ENCODE data around the gene ZFYVE28. TPM values are rescaled to one million over a fixed set of nuclear protein-coding genes. Genes with fewer than 3 reads are reported as not detected.

ZFYVE28 gene
- total and polyA plus RNA-seq, 5 experiments from 2014 or later, result 5.0 to 12.3 (median 8.5) TPM

DNA sequence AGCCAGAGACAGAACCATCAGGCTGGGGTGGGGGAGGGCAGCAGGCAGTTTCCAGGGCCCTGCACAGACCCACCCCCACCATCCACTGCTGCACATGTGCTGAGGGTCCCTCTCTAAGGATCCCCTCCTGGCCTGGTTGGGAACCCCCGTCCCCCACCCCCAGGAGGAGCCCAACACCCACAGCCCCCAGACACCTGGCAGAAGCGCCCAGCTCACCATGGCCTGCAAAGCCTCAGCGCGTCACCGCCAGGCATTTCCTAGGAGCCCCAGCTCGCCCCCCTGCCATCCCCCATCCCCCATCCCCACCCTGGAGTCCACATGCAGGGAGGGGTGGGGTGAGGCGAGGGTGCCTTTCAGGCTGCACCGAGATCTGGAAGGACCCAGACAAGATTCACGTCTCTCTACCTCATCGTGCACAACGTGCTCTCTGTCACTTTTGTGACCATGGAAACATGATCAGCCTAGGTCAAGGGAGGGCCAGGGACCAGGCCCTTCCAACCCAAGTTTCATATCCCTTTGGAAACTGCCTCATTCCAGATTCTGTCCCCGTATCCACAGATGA is 165.8 kb downstream of the ZFYVE28 start:
- Mint-ChIP-seq H3K4me1 (peaks cover 0 to 12% (median 7%) of the 10 kb centered on the region in 4 donors), H3K36me3 (peaks cover 0 to 24% (median 0%) of the 10 kb centered on the region in 3 donors), H3K27me3 (no peaks in the 10 kb centered on the region), H3K27ac (peak overlapping the region in 1 of 10 donors; percentile 55), H3K9me3 (no peaks in the 10 kb centered on the region), H3K4me3 (no peak overlapping the region)
- DNase-seq, result peak in 2 of 10 donors; percentile 0 to 9
- ATAC-seq, result no peak
- POLR2A ChIA-PET, result interaction anchor here (1.5 kb wide), 1 partner anchor 9 kb away, joined by 4 read pairs; the partner anchor contains the start of gene MXD4

DNA sequence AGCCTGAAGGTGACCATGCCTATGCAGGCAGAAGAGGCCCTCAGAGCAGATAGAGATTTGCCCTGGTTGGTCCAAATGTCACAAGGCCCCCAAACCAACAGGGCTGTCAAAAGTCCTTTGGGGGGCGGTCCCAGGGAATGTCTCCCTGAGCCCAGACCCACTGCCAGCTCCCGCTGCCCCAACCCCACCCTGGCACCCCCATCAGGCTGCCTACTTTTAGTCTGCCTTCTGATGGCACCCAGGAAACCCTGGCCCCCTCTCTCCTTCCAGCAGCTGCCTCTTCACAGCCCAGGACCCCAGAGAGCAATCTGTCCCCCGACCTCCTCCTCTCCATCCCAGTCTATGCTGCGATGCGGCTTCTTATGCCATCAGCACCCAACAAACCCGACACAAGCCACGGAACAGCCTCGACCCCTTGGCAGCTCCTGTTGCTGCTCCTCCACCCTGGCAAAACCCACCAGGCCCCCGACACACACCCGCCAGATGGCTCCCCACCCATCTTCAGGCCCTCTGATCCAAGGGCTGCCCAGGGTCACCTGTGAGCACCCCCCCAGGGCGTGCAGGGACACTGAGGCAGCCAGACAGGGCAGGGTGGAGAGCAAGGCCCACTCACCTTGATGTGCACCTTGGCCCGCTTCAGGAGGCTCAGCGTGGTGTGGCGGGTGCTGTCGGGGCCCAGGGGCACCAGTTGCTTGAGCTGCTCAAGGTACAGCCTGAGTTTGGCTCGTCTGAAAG is 166.5 kb downstream of the ZFYVE28 start:
- DNase-seq (peak in 2 of 10 donors; percentile 13 to 57), ATAC-seq (no peak)
- no peaks in the 10 kb centered on the region for H3K27me3 Mint-ChIP-seq
- peak overlapping the region in 5 of 10 donors; percentile 15 to 81 (median 51) for H3K27ac Mint-ChIP-seq
- H3K36me3 Mint-ChIP-seq, result peaks cover 0 to 24% (median 0%) of the 10 kb centered on the region in 3 donors
- H3K4me3 Mint-ChIP-seq, result peak overlapping the region in 1 of 10 donors; percentile 60
- peaks cover 0 to 9% (median 6%) of the 10 kb centered on the region in 4 donors for H3K4me1 Mint-ChIP-seq
- POLR2A ChIA-PET, result interaction anchor here (1.5 kb wide), 1 partner anchor 10 kb away, joined by 4 read pairs; the partner anchor contains the start of gene MXD4
- H3K9me3 Mint-ChIP-seq, result no peaks in the 10 kb centered on the region

- Mint-ChIP-seq H3K4me3 (peak overlapping the region in 1 of 10 donors; percentile 45), H3K4me1 (peaks cover 0 to 6% (median 5%) of the 10 kb centered on the region in 4 donors), H3K27me3 (no peaks in the 10 kb centered on the region), H3K36me3 (peaks cover 0 to 24% (median 0%) of the 10 kb centered on the region in 3 donors), H3K27ac (peak overlapping the region in 1 of 10 donors; percentile 51), H3K9me3 (no peaks in the 10 kb centered on the region)
- ATAC-seq, result no peak
- POLR2A ChIA-PET, result interaction anchor here (0.9 kb wide), 1 partner anchor 51 kb away, joined by 3 read pairs; no protein-coding TSS in a partner anchor
- peak in 2 of 10 donors; percentile 16 to 52 for DNase-seq
Observed at GRCh38 chr4:2251073-2251794, 167.2 kb downstream of the ZFYVE28 start.

DNA sequence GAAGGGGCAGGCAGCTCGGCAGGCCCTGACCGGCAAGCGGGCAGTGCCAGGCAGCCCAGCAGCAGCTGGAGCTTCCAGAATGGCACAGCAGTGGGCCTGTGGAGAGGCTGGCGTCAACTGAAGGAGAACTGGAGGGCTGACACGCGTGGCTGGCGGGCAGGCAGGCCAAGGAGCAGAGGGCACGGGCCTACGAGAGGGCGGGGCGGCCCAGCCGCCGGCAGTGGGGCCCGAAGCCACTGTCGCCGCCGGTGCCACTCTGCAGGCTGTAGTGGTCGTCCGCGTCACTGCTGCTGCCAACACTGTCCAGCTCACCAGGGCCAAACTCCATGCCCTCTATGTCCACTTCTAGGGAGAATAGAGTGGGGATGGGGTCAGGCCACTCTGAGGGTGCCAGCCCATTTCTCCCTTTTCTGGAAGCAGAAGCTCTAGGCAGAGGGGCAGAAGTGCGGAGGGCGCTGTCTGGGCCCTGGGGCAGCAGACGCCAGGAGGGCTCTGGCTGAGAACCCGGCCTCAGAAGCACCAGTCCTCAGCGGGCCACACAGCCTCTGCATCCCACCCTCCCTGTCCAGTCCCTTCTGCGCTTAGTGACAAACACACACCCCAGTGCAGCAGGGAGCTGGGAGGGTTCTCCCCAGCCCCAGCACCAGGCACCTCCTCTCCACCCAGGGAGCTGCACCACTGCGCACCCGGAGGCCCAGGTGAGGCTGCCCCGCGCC is 167.9 kb downstream of the ZFYVE28 start:
- DNase-seq (peak in 2 of 10 donors; percentile 15 to 40), ATAC-seq (no peak)
- Mint-ChIP-seq H3K4me1 (peaks cover 3 to 8% (median 7%) of the 10 kb centered on the region in 4 donors), H3K36me3 (peaks cover 0 to 24% (median 0%) of the 10 kb centered on the region in 3 donors), H3K4me3 (no peak overlapping the region), H3K9me3 (no peaks in the 10 kb centered on the region), H3K27me3 (no peaks in the 10 kb centered on the region), H3K27ac (peak overlapping the region in 1 of 10 donors; percentile 27)
- POLR2A ChIA-PET, result interaction anchor here (0.9 kb wide), 1 partner anchor 52 kb away, joined by 3 read pairs; no protein-coding TSS in a partner anchor

DNA sequence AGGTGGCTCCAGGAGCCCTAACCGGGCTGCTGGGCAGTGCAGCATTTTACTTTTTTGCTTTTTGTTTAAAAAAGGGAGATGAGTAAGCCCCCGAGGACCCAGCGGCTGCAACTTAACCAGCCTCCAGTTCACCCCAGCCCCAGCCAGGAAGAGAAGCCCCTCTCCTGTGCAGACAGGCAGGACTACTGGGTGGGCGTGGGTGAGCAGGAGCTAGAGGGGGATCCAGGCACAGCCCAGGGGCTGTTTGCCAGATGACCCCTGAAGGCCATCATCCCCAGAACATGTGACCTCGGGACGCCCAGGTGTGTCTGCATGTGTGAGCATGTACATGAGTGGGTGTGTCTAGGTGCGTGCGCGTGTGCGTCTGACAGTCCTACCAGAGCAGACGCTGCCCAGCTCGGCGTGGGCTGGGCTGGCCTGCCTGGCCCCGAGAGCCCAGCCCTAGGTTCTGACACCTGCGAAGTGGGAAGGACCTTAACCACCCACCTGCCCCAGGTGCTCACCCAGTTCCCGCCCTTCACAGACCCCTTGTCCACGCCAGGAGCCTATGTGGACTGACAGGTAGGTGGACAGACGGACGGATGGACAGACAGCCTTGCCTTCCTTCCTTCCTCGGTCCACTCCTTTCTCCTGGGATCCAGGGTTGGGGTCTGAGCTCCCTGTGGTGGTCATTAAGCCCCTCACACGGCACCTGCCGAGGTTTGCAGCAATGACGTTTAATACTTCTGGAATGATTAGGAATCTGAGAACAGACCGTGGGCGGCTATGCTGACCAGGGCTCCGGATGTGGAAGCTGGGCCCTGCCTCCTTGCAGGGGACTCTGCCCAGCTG is 168.7 kb downstream of the ZFYVE28 start:
- Mint-ChIP-seq H3K36me3 (peaks cover 0 to 18% (median 0%) of the 10 kb centered on the region in 3 donors), H3K4me3 (no peak overlapping the region), H3K27ac (no peak overlapping the region), H3K9me3 (no peaks in the 10 kb centered on the region), H3K27me3 (no peaks in the 10 kb centered on the region), H3K4me1 (peaks cover 11 to 14% (median 12%) of the 10 kb centered on the region in 4 donors)
- DNase-seq (peak in 1 of 10 donors; percentile 63), ATAC-seq (no peak)
- POLR2A ChIA-PET, result no interaction called here

DNA sequence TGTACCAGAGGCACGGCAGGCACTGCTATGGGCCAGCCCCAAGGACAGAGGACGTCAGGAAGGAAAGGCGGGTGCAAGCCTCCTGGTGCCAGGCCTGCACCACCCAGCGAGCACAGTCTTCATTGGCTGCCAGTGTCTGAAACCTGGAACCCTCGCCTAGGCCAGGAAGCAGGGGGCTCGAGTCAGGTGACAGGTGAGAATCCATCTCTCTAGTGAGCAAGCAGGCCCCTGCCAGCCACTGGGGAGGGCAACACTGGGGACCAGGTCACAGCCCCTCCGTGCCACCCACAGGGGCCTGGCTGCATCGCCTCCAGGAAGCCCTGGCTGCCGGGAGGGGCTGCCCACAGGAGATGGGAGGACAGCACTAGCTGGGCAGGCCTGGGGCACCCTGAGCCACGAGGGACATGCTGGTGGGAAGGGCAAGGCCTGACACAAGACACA is 169.6 kb downstream of the ZFYVE28 start:
- peaks cover 0 to 9% (median 0%) of the 10 kb centered on the region in 3 donors for H3K36me3 Mint-ChIP-seq
- POLR2A ChIA-PET, result no interaction called here
- no peak overlapping the region for H3K4me3 Mint-ChIP-seq
- DNase-seq (peak in 1 of 10 donors; percentile 14), ATAC-seq (no peak)
- H3K27me3 Mint-ChIP-seq, result no peaks in the 10 kb centered on the region
- no peaks in the 10 kb centered on the region for H3K9me3 Mint-ChIP-seq
- no peak overlapping the region for H3K27ac Mint-ChIP-seq
- peaks cover 10 to 16% (median 13%) of the 10 kb centered on the region in 4 donors for H3K4me1 Mint-ChIP-seq

DNA sequence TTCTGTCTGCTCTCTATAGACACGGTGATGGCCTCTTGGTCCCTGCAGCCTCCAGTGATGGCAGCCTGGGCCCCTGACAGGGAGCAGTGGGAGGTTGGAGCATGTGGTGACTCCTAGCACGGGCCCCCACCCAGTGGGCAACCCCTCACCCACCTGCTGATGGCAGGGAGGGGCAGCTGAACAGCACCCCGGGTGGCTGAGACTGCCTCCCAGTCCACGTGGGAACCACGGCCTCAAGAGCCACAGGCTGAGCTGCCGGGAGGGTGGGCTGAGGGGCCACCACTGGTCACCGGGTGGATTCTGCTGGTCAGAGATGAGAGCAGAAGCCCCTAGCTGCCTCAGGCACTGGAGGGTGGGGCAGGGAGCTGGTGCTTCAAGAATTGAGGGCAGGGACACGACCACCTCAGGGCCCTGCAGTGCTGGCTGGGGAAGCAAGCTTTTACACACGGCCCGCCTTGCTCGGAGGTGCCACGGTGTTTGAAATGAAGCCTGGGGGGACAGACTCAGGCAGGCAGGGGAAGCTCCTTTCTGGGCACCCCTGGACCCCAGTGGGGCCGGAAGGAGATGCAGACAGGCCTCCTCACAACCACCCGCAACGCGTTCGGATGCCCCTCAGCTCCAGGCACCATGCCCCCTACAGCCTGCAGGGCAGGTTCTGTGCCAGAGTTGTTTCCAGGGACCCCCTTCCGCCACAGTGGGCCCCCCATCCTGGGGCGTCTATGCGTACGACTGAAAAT is 170.2 kb downstream of the ZFYVE28 start:
- peaks cover 15 to 22% (median 19%) of the 10 kb centered on the region in 4 donors for H3K4me1 Mint-ChIP-seq
- DNase-seq (peak in 3 of 10 donors; percentile 4 to 55 (median 16)), ATAC-seq (peak in 1 of 2 donors; percentile 7)
- H3K4me3 Mint-ChIP-seq, result peak overlapping the region in 1 of 10 donors; percentile 45
- H3K9me3 Mint-ChIP-seq, result no peaks in the 10 kb centered on the region
- peaks cover 0 to 9% (median 0%) of the 10 kb centered on the region in 3 donors for H3K36me3 Mint-ChIP-seq
- POLR2A ChIA-PET, result no interaction called here
- peak overlapping the region in 2 of 10 donors; percentile 62 to 67 for H3K27ac Mint-ChIP-seq
- H3K27me3 Mint-ChIP-seq, result no peaks in the 10 kb centered on the region

DNA sequence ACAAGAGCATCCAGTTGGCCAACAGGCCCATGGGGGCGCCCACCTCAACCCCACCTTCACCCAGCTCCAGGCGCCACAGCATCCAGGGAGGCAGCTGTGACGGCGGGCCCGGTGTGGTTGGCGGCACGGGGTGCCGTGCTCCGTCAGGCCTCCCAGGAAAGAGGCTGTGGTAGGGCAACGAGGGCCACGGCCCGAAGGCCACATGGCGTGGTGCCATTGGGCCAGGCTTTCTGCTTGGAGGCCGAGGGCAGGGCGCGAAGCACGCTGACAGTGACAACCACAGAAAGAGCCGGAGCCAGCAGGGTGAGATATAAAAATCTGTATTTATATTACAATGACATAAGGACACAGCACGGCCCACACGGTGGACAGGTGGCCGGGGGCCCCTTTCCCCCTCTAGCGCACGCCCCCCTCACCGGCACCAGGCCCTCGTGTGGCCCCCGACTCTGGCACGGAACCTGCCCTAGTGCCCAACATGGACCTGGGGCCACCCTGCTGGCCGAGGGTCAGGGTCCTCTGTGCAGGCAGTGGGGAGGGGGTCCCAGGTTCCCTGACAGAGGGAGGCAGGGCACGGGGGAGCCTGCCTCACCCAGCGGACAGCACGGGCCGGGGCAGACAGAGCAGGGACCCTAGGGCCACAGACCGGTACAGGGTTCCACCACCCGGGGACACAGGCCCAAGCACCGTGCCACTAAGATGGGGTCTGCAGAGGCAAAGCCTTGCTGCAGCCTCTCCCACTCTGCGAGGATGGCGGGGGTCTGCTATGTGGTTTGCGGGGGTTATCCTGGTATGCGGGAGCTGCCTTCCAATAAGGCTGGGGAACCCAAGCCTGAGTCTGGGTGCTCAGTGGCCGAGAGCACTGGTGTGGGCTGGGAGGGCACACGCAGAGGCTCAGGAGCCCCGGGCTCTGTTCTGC is 171.1 kb downstream of the ZFYVE28 start:
- Mint-ChIP-seq H3K27ac (peak overlapping the region in 2 of 10 donors; percentile 62 to 71), H3K36me3 (peaks cover 0 to 4% (median 0%) of the 10 kb centered on the region in 3 donors), H3K27me3 (no peaks in the 10 kb centered on the region), H3K4me3 (peak overlapping the region in 1 of 10 donors; percentile 45), H3K4me1 (peaks cover 16 to 26% (median 21%) of the 10 kb centered on the region in 4 donors), H3K9me3 (no peaks in the 10 kb centered on the region)
- peak in 1 of 2 donors; percentile 18 for ATAC-seq
- peak in 3 of 10 donors; percentile 4 to 57 (median 16) for DNase-seq
- POLR2A ChIA-PET, result no interaction called here

DNA sequence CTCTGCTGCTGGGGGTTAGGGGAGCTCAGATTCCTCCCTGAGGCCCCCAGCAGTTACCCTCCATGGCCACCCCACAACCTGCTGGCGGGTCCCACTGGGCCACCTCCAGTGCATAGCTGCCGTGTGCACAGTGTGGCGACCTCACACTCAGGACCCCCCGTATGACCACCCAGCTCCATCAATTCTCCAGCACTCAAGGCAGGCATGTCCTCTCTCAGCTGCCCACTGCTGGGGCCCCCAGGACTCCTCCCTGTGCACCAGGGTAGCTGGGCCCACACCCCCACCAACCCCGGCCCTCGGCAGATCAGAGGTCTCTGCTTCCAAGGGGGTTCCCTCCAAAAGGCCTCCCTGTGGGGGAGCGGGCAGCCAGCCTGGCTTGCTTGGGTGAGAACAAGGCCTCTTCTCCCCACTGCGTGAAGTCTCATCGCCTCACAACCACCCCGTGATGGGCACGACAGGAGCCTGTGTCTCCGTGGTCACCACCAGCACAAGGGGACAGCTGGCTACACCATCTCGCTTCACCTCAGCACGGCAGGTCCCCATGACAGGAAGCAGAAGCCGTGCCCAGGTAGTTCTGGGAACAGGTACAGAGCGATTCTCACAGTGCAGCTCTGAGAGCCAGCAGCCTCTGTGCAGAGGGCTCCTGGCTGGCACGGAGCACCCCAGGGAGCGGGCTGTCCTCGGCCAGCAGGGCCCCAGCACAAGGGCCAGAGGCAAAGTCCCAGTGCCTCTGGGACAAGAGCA is 171.9 kb downstream of the ZFYVE28 start:
- peaks cover 0 to 4% (median 0%) of the 10 kb centered on the region in 3 donors for H3K36me3 Mint-ChIP-seq
- POLR2A ChIA-PET, result no interaction called here
- peak overlapping the region in 2 of 10 donors; percentile 51 to 62 for H3K27ac Mint-ChIP-seq
- DNase-seq (peak in 3 of 10 donors; percentile 4 to 56 (median 16)), ATAC-seq (no peak)
- no peak overlapping the region for H3K4me3 Mint-ChIP-seq
- peaks cover 16 to 30% (median 24%) of the 10 kb centered on the region in 4 donors for H3K4me1 Mint-ChIP-seq
- H3K9me3 Mint-ChIP-seq, result no peaks in the 10 kb centered on the region
- H3K27me3 Mint-ChIP-seq, result no peaks in the 10 kb centered on the region

Measured in naive thymus-derived CD8-positive, alpha-beta T cell (primary cell).